Lung microvascular endothelial cell (primary cell): ENCODE results near the gene FHIP2A. TPM values are rescaled to one million over a fixed set of nuclear protein-coding genes. Genes with fewer than 3 reads are reported as not detected.
"Not testable (repeated sequence)": the region's sequence is repeated elsewhere in the genome, so short reads cannot be mapped to it uniquely, and the experiment has no call there.

Experiments used
- DNase-seq, 2 donors: peaks; one replicate each; pipeline versions ENCODE4 v3.0.0 to v3.0.0-alpha.2; 2010; ENCODE audit warnings: low read depth in 2 of 2
- total RNA-seq: library from RNA; depleted of rRNA; stranded (reverse); fragments of >200 nt; gene quantifications from 2 replicates; pipeline ENCODE4 v1.2.1, GENCODE V29; 2014

Gene FHIP2A
- 20.5 and 24.2 TPM in 2 replicates for total RNA-seq

GRCh38 chr10:114821293-114821914 is at the start of gene FHIP2A:
Gene FHIP2A, plus strand, starts transcription at chr10:114821780. Its CDS starts 299 bp downstream, at chr10:114822079.
- peak; percentile 79 to 84 for DNase-seq

- peak in 1 of 2 donors; percentile 51 for DNase-seq
Measured at GRCh38 chr10:114772496-114773196, 48.9 kb upstream of the FHIP2A start.

GRCh38 chr10:114773197-114773532 is 48.4 kb upstream of the FHIP2A start:
- no peak for DNase-seq

- DNase-seq: not testable (repeated sequence)
Measured at GRCh38 chr10:114775082-114775481, 46.5 kb upstream of the FHIP2A start.

- DNase-seq: no peak
Measured at GRCh38 chr10:114777415-114777814, 44.2 kb upstream of the FHIP2A start.

- peak; percentile 79 to 86 for DNase-seq
Measured at GRCh38 chr10:114779803-114780576, 41.6 kb upstream of the FHIP2A start.

GRCh38 chr10:114780577-114781184 is 40.9 kb upstream of the FHIP2A start:
- no peak for DNase-seq

- no peak for DNase-seq
Measured at GRCh38 chr10:114782666-114783065, 38.9 kb upstream of the FHIP2A start.

GRCh38 chr10:114783686-114784085 is 37.9 kb upstream of the FHIP2A start:
- DNase-seq: no peak

GRCh38 chr10:114786492-114786891 is 35.1 kb upstream of the FHIP2A start:
- peak; percentile 59 to 74 for DNase-seq

- DNase-seq: not testable (repeated sequence)
Measured at GRCh38 chr10:114787131-114787530, 34.4 kb upstream of the FHIP2A start.

- DNase-seq: no peak
Measured at GRCh38 chr10:114791768-114792167, 29.8 kb upstream of the FHIP2A start.

- DNase-seq: no peak
Measured at GRCh38 chr10:114795039-114795438, 26.5 kb upstream of the FHIP2A start.

- DNase-seq: peak in 1 of 2 donors; percentile 66
Measured at GRCh38 chr10:114800361-114800760, 21.2 kb upstream of the FHIP2A start.

GRCh38 chr10:114801411-114801813 is 20.2 kb upstream of the FHIP2A start:
- DNase-seq: no peak

GRCh38 chr10:114802177-114802576 is 19.4 kb upstream of the FHIP2A start:
- DNase-seq: no peak

GRCh38 chr10:114806562-114807391 is 14.8 kb upstream of the FHIP2A start:
- DNase-seq: no peak

- DNase-seq: no peak
Measured at GRCh38 chr10:114808982-114809381, 12.6 kb upstream of the FHIP2A start.

- no peak for DNase-seq
Measured at GRCh38 chr10:114810926-114811325, 10.7 kb upstream of the FHIP2A start.

- DNase-seq: no peak
Measured at GRCh38 chr10:114811862-114812261, 9.7 kb upstream of the FHIP2A start.

GRCh38 chr10:114815791-114816190 is 5.8 kb upstream of the FHIP2A start:
- DNase-seq: no peak
